K562 (cell line): Measurements from ENCODE around the gene ADD1. TPM values are rescaled to one million over a fixed set of nuclear protein-coding genes. Genes with fewer than 3 reads are reported as not detected.

Experiments used
- CBX2 ChIP-seq: fragments of 200-600 bp; sonication (generic); IDR thresholded peaks from one replicate; pipeline ENCODE4 v1.6.1; 2012; ENCODE audit warnings: mild to moderate bottlenecking, low read length, inconsistent platforms; ENCODE audit not compliant: insufficient read depth, poor library complexity, severe bottlenecking
- E2F1 ChIP-seq: sonication (generic); formaldehyde crosslinking; IDR thresholded peaks from 2 replicates; pipeline ENCODE4 v1.8.1; 2023; ENCODE audit warnings: mild to moderate bottlenecking, missing genetic modification reagents, moderate library complexity
- E2F8 ChIP-seq: fragments of 450-650 bp; IDR thresholded peaks from 2 replicates; pipeline ENCODE4 v1.7.1; 2018; ENCODE audit warnings: mild to moderate bottlenecking, low read depth; ENCODE audit not compliant: partially characterized antibody
- HMG20B ChIP-seq: fragments of 250-450 bp; sonication (Bioruptor Pico); IDR thresholded peaks from 2 replicates; pipeline ENCODE4 v1.5.0; 2021; ENCODE audit warnings: mild to moderate bottlenecking
- RBM14 ChIP-seq: fragments of 200-400 bp; formaldehyde crosslinking; IDR thresholded peaks from 2 replicates; pipeline ENCODE4 v1.6.1; 2018; ENCODE audit warnings: low read depth, mild to moderate bottlenecking, low read length, moderate library complexity, borderline replicate concordance; ENCODE audit not compliant: insufficient read depth
- SMAD1 ChIP-seq: fragments of 150-350 bp; IDR thresholded peaks from 2 replicates; pipeline ENCODE4 v1.6.1; 2014; ENCODE audit warnings: low read length, low read depth; ENCODE audit not compliant: partially characterized antibody
- TCF7 ChIP-seq: sonication (generic); IDR thresholded peaks from 2 replicates; pipeline ENCODE4 v1.6.1; 2016; ENCODE audit warnings: antibody characterized with exemption, borderline replicate concordance
- ZNF407 ChIP-seq: fragments of 450-650 bp; IDR thresholded peaks from 2 replicates; pipeline ENCODE4 v1.6.1; 2016; ENCODE audit warnings: low read depth
- ZNF449 ChIP-seq: fragments of 250-450 bp; sonication (Bioruptor Pico); IDR thresholded peaks from 2 replicates; pipeline ENCODE4 v1.8.0; 2022; ENCODE audit warnings: moderate library complexity, mild to moderate bottlenecking, inconsistent platforms
- polyA plus RNA-seq, 8 experiments: library from polyadenylated mRNA; depleted of rRNA in 4 of 8; stranded (reverse) in 5 of 8; unstranded in 3 of 8; fragments of >200 nt; fragmentation: Nextera tagmentation in 2 of 8; fragmentation: Illumina TruSeq in 1 of 8; extraction: Ambion mirVana in 2 of 8; extraction: Trizol in 1 of 8; gene quantifications; 2 replicates each; pipeline versions ENCODE4 v1.2.1 to v1.2.3, GENCODE V29; 2011 to 2014; ENCODE audit warnings: inconsistent platforms in 1 of 8, missing spikeins in 1 of 8
- total RNA-seq, 7 experiments: library from RNA; depleted of rRNA in 6 of 7; stranded (reverse); fragments of >200 nt in 6 of 7; fragmentation: Illumina TruSeq in 2 of 7; extraction: Trizol in 2 of 7; gene quantifications; 2 replicates each; pipeline versions ENCODE4 v1.2.1 to v1.2.3, GENCODE V29; 2011 to 2021; ENCODE audit warnings: low replicate concordance in 1 of 7
- TF ChIP-seq, protein P1 (sequence below): fragments of 250-450 bp; sonication (Bioruptor Pico); IDR thresholded peaks from 2 replicates; pipeline ENCODE4 v1.5.1; 2021; ENCODE audit warnings: mild to moderate bottlenecking

The ADD1 gene
- total and polyA plus RNA-seq, 9 of the 15 experiments (the other 6 are each of a cell fraction or from before 2014, with no cell fraction given): 17.5 to 153 (median 74.0) TPM

DNA sequence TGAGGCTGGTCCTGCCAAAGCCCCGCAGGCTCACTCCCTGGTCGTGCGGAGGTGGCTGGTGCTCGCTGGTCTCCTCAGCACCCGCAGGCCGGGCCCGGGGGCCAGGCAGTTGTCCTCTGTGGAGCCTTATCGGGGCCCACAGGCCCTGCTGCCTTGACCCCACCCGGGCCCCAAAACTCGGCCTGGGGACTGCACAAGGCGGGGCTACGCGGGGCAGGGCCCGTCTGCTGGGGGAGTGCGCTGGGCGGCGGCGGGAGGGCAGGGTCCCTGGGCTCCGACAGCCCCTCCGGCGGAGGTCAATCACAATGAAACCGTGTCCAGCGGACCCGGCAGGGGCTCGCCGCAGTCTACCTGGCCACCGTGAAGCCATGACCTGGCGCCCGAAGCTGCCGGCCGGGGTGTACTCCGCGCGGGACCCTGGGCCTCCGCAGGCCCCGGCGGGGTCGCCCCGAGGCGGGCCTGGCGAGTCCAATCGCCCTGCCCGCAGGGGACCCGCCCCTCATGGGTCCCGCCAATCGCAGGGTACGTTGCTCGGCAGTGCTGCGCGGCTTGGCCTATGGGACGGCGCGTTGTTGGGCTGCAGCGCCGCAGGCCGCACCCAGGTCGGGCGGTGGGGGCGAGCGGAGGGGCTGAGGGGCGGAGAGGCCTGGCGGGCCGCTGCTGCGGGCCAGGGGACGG lies at the start of gene ADD1 (continued):
- TF ChIP-seq, protein P1, sequence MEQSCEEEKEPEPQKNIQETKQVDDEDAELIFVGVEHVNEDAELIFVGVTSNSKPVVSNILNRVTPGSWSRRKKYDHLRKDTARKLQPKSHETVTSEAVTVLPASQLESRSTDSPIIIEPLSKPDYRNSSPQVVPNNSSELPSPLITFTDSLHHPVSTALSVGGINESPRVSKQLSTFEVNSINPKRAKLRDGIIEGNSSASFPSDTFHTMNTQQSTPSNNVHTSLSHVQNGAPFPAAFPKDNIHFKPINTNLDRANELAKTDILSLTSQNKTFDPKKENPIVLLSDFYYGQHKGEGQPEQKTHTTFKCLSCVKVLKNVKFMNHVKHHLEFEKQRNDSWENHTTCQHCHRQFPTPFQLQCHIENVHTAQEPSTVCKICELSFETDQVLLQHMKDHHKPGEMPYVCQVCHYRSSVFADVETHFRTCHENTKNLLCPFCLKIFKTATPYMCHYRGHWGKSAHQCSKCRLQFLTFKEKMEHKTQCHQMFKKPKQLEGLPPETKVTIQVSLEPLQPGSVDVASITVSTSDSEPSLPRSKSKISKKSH (CRISPR knock-in tag): no peak
- TF ChIP-seq E2F1 (no peak), SMAD1 (no peak), RBM14 (no peak), TCF7 (no peak), HMG20B (CRISPR knock-in tag) (no peak), E2F8 (no peak), CBX2 (no peak), ZNF407 (no peak), ZNF449 (CRISPR knock-in tag) (no peak)
